ENCODE data around the gene PLET1. TPM values are rescaled to one million over a fixed set of nuclear protein-coding genes. Genes with fewer than 3 reads are reported as not detected.

Gene PLET1
- total RNA-seq, 1 experiment from 2014 or later, result not detected

- no peaks in the 10 kb centered on the region for H3K4me1 ChIP-seq (ENCODE audit: insufficient read depth, low read length)
- no peak overlapping the region for H3K9ac ChIP-seq (ENCODE audit: extremely low read depth, insufficient read length, low read length)
- no CpG with 5 or more reads among the region's 7 CpGs for WGBS (ENCODE audit: extremely low coverage, insufficient read length, low lambda C conversion rate)
- H3K56ac ChIP-seq (ENCODE audit: insufficient read length, low read depth, low read length), result no peak overlapping the region
- no peak overlapping the region for H3K4ac ChIP-seq (ENCODE audit: low read depth, low read length)
- Mint-ChIP-seq H3K4me3 (no peak overlapping the region), H3K27ac (no peak overlapping the region), H3K4me1 (no peaks in the 10 kb centered on the region), H3K27me3 (ENCODE audit: low read depth) (peaks cover 18% of the 10 kb centered on the region), H3K36me3 (ENCODE audit: insufficient read depth in 1 of 3, low read depth in 3 of 3) (no peaks in the 10 kb centered on the region), H3K9me3 (no peaks in the 10 kb centered on the region; a peak in 1 of 5 replicates)
- H3K79me1 ChIP-seq (ENCODE audit: insufficient read depth, low read depth, low read length, poor library complexity, severe bottlenecking), result no peaks in the 10 kb centered on the region
- H3T11ph ChIP-seq (ENCODE audit: low read length), result no peak overlapping the region
- TF ChIP-seq, protein P1, sequence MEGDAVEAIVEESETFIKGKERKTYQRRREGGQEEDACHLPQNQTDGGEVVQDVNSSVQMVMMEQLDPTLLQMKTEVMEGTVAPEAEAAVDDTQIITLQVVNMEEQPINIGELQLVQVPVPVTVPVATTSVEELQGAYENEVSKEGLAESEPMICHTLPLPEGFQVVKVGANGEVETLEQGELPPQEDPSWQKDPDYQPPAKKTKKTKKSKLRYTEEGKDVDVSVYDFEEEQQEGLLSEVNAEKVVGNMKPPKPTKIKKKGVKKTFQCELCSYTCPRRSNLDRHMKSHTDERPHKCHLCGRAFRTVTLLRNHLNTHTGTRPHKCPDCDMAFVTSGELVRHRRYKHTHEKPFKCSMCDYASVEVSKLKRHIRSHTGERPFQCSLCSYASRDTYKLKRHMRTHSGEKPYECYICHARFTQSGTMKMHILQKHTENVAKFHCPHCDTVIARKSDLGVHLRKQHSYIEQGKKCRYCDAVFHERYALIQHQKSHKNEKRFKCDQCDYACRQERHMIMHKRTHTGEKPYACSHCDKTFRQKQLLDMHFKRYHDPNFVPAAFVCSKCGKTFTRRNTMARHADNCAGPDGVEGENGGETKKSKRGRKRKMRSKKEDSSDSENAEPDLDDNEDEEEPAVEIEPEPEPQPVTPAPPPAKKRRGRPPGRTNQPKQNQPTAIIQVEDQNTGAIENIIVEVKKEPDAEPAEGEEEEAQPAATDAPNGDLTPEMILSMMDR (conservative IDR thresholded peaks at IDR 0.05), result peak; percentile 86
- no peak overlapping the region for H3K4me2 ChIP-seq (ENCODE audit: insufficient read depth, insufficient read length, low read length)
- H3K79me2 ChIP-seq (ENCODE audit: insufficient read depth, low read length), result no peaks in the 10 kb centered on the region
- no peaks in the 10 kb centered on the region; the same call in 1 of the 2 replicates for H3K27me3 ChIP-seq (ENCODE audit: insufficient read depth, low read length)
- H3K14ac ChIP-seq (ENCODE audit: insufficient read depth, low read length), result no peak overlapping the region
- no peak overlapping the region for H3K27ac ChIP-seq (ENCODE audit: insufficient read length, low read depth, low read length)
- no peak overlapping the region for H2BK120ac ChIP-seq (ENCODE audit: low read depth, low read length, poor library complexity, severe bottlenecking)
- no peak overlapping the region for H2AK5ac ChIP-seq (ENCODE audit: insufficient read length, low read length)
- no peak overlapping the region for H2AFZ ChIP-seq (ENCODE audit: low read length)
- DNase-seq, result peak; percentile 38
- H3K23me2 ChIP-seq (ENCODE audit: insufficient read length, low read depth, low read length, poor library complexity, severe bottlenecking), result no peaks in the 10 kb centered on the region
- no peak overlapping the region for H3K18ac ChIP-seq (ENCODE audit: insufficient read length, low read depth, low read length)
- H4K91ac ChIP-seq (ENCODE audit: insufficient read length, low read depth, low read length), result no peak overlapping the region
- no peak overlapping the region for H2BK5ac ChIP-seq (ENCODE audit: insufficient read length, low read length)
- H4K5ac ChIP-seq (ENCODE audit: insufficient read length, low read depth, low read length), result no peak overlapping the region
- no peak overlapping the region for H2BK12ac ChIP-seq (ENCODE audit: insufficient read length, low read depth, low read length)
- no peak overlapping the region for H2BK15ac ChIP-seq (ENCODE audit: low read depth, low read length)
- no peak overlapping the region for H2BK20ac ChIP-seq (ENCODE audit: low read depth, low read length, poor library complexity, severe bottlenecking)
- H4K8ac ChIP-seq (replicated peaks; ENCODE audit: insufficient read length, low read depth, low read length), result no peak overlapping the region
- no peaks in the 10 kb centered on the region for H4K20me1 ChIP-seq (ENCODE audit: control insufficient read depth, insufficient read depth, insufficient read length)
- H3K9me3 ChIP-seq (ENCODE audit: control insufficient read depth, low read depth, low read length), result no peaks in the 10 kb centered on the region
- H3K23ac ChIP-seq (ENCODE audit: insufficient read length, low read depth, low read length), result no peak overlapping the region
These were observed 41.0 kb downstream of the PLET1 start for GRCh38 chr11:112219476-112220232.
